Spleen (tissue), 11 donors: Measurements from ENCODE around the gene FAT4. TPM values are rescaled to one million over a fixed set of nuclear protein-coding genes. Genes with fewer than 3 reads are reported as not detected.
A peak's percentile ranks its signal among the peaks of the same experiment; 100 is the strongest.

Experiments
- DNase-seq: peaks from one replicate; pipeline ENCODE4 v3.0.0-alpha.2; 2020
- H3K27ac ChIP-seq, 8 donors: fragments of 200-600 bp; sonication (generic) in 7 of 8; 1 replicate in 4 of 8; 2 replicates in 4 of 8; pipeline versions ENCODE4 v1.5.0 to v1.8.0; 2016 to 2021; ENCODE audit warnings: inconsistent platforms in 4 of 8, mild to moderate bottlenecking in 4 of 8, moderate library complexity in 1 of 8
- H3K27me3 ChIP-seq, 7 donors: fragments of 200-600 bp; sonication (generic) in 6 of 7; replicated peaks in 1 of 7; 1 replicate in 4 of 7; 2 replicates in 3 of 7; pipeline versions ENCODE4 v1.5.0 to v1.8.0; 2016 to 2021; ENCODE audit warnings: inconsistent platforms in 3 of 7, mild to moderate bottlenecking in 1 of 7
- H3K36me3 ChIP-seq, 6 donors: fragments of 200-600 bp; sonication (generic) in 5 of 6; 1 replicate in 4 of 6; 2 replicates in 2 of 6; pipeline versions ENCODE4 v1.5.0 to v1.8.0; 2016 to 2021; ENCODE audit warnings: inconsistent platforms in 2 of 6
- H3K4me1 ChIP-seq, 6 donors: fragments of 200-600 bp; sonication (generic) in 5 of 6; 1 replicate in 3 of 6; 2 replicates in 3 of 6; pipeline versions ENCODE4 v1.5.0 to v1.8.0; 2016 to 2021; ENCODE audit warnings: inconsistent platforms in 3 of 6
- H3K4me3 ChIP-seq, 8 donors: fragments of 200-600 bp; sonication (generic) in 7 of 8; 1 replicate in 4 of 8; 2 replicates in 4 of 8; pipeline versions ENCODE4 v1.5.0 to v1.8.0; 2016 to 2021; ENCODE audit warnings: inconsistent platforms in 4 of 8, mild to moderate bottlenecking in 4 of 8, moderate library complexity in 2 of 8
- H3K9me3 ChIP-seq, 8 donors: fragments of 200-600 bp; sonication (generic) in 7 of 8; 1 replicate in 4 of 8; 2 replicates in 4 of 8; pipeline versions ENCODE4 v1.5.0 to v1.8.0; 2016 to 2021; ENCODE audit warnings: inconsistent platforms in 4 of 8
- CTCF ChIP-seq, 11 experiments: fragments of 200-600 bp in 7 of 11; fragments of 450-650 bp in 4 of 11; sonication (generic) in 4 of 11; IDR thresholded peaks in 8 of 11; conservative IDR thresholded peaks in 3 of 11; 1 replicate in 7 of 11; 2 replicates in 4 of 11; pipeline versions ENCODE4 v1.4.0 to v1.8.0; 2016 to 2021; ENCODE audit warnings: antibody characterized with exemption in 11 of 11, inconsistent platforms in 4 of 11, mild to moderate bottlenecking in 1 of 11
- POLR2A ChIP-seq, 3 donors: fragments of 450-650 bp; IDR thresholded peaks; one replicate each; pipeline ENCODE4 v1.5.1; 2017; ENCODE audit warnings: antibody characterized with exemption in 3 of 3, mild to moderate bottlenecking in 1 of 3
- POLR2AphosphoS5 ChIP-seq, 3 donors: sonication (generic); formaldehyde crosslinking; IDR thresholded peaks; one replicate each; pipeline ENCODE4 v1.5.1; 2017; ENCODE audit warnings: antibody characterized with exemption in 3 of 3
- WGBS, 5 donors: extraction: QIAGEN DNeasy Blood & Tissue Kit in 3 of 5; methylation state at CpG; one replicate each; pipeline versions ENCODE4 v1.1.5 to v1.1.7; 2013 to 2018; 5-methylcytosine and 5-hydroxymethylcytosine counted together
- intact Hi-C: fragments of 100-400 bp; cut with DNase I; formaldehyde crosslinking; loops from one replicate; pipeline ENCODE4 v1.15.0; 2023; ENCODE audit warnings: low total_unique reads
- polyA plus RNA-seq, 3 donors: library from polyadenylated mRNA; stranded (reverse); fragments of 200-250 nt; gene quantifications; one replicate each; pipeline ENCODE4 v1.2.1, GENCODE V29; 2013
- total RNA-seq, 7 donors: library from RNA; depleted of rRNA in 3 of 7; stranded (reverse); fragments of >200 nt in 3 of 7; fragmentation: NEBNext Ultra II Directional in 4 of 7; extraction: Animal tissue kit (Norgen Biotek cat#: 25700) in 4 of 7; gene quantifications; one replicate each; pipeline versions ENCODE4 v1.1.0 to v1.2.1, GENCODE V29; 2016 to 2021
- donor health status: healthy with polysubstance abuse.
- donor health status: DM: no; HTN: no; CAD: no; lungs with moderate emphysema.
- donor health status: DM: no; HTN: no; CAD: no.
- donor health status: Bipolar disorder and iron deficiency.
- donor health status: healthy.
- donor health status: DM: no; HTN: no; CAD: no.
- donor health status: DM: yes; HTN: yes; CAD: no.

The FAT4 gene
- total and polyA plus RNA-seq, 10 donors: 0.24 to 41.2 (median 18.2) TPM

DNA sequence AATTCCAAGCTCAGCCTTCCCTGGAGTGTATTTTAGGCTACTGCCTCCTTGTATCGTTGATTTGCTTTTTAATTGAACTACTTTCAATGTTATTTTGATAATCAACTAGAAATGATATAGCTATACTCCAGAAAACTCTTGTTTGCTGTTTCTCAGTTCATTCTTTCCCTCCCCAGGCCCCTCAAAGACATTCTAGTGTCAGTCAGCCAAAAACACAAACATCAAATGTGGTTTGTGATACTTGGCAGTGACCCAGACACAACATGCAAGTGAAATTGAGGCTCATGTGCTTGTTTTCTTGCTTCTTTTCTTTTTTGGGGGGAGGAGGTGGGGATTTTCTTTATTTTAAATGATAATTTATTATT lies 7.6 kb downstream of the FAT4 start:
- H3K4me3 ChIP-seq: peak overlapping the region in 4 of 8 donors; percentile 3 to 40 (median 14)
- no peak for DNase-seq
- peaks cover 0 to 16% (median 6%) of the 10 kb centered on the region in 7 donors for H3K27me3 ChIP-seq
- H3K9me3 ChIP-seq: no peaks in the 10 kb centered on the region
- no peak for TF ChIP-seq POLR2AphosphoS5 (IDR thresholded peaks at IDR 0.05)
- TF ChIP-seq POLR2A (IDR thresholded peaks at IDR 0.05): no peak
- no peak for TF ChIP-seq CTCF (IDR thresholded peaks at IDR 0.05 in 8 of 11, conservative IDR thresholded peaks at IDR 0.05 in 3 of 11)
- 34 to 60% (median 52%) methylated on average over 1 of the region's 1 CpG for WGBS, 5 donors
- no peaks in the 10 kb centered on the region for H3K36me3 ChIP-seq
- peak overlapping the region in 7 of 8 donors; percentile 23 to 68 (median 66) for H3K27ac ChIP-seq
- peaks cover 0 to 34% (median 4%) of the 10 kb centered on the region in 6 donors for H3K4me1 ChIP-seq
- intact Hi-C loops: no loop called here

GRCh38 chr4:125323654-125324053 lies 8.9 kb downstream of the FAT4 start:
- peaks cover 0 to 23% (median 0%) of the 10 kb centered on the region in 6 donors for H3K4me1 ChIP-seq
- H3K36me3 ChIP-seq: no peaks in the 10 kb centered on the region
- peak overlapping the region in 6 of 8 donors; percentile 9 to 68 (median 54) for H3K27ac ChIP-seq
- H3K4me3 ChIP-seq: peak overlapping the region in 2 of 8 donors; percentile 21 to 40
- intact Hi-C loops: no loop called here
- WGBS, 5 donors: 46 to 75% (median 69%) methylated on average over 3 of the region's 3 CpGs
- TF ChIP-seq POLR2A (IDR thresholded peaks at IDR 0.05): no peak
- TF ChIP-seq CTCF (IDR thresholded peaks at IDR 0.05 in 8 of 11, conservative IDR thresholded peaks at IDR 0.05 in 3 of 11): no peak
- no peak for TF ChIP-seq POLR2AphosphoS5 (IDR thresholded peaks at IDR 0.05)
- no peak for DNase-seq
- H3K9me3 ChIP-seq: no peaks in the 10 kb centered on the region
- H3K27me3 ChIP-seq: peaks cover 0 to 3% (median 0%) of the 10 kb centered on the region in 7 donors

DNA sequence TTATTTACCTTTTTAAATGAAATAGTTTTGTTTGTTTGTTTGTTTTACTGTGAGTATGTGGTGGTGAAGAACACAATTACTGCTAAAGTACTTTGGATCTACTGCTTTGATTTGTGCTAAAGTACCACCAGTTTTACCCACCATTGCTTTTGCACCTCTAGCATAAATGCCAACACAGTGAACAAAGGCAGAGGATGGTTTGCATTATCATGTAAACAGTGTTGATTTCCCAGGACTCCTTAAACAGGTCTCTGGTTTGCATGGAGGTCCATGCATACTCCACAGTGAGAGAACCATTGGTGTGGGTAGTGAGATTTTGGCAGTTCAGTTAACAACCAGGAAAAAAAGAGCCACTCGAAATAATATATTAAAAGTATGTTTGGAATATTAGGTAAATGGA lies 11.0 kb downstream of the FAT4 start:
- Histone ChIP-seq H3K9me3 (no peaks in the 10 kb centered on the region), H3K4me1 (peaks cover 0 to 17% (median 0%) of the 10 kb centered on the region in 6 donors), H3K27me3 (no peaks in the 10 kb centered on the region), H3K4me3 (no peak overlapping the region), H3K36me3 (no peaks in the 10 kb centered on the region), H3K27ac (no peak overlapping the region)
- WGBS, 5 donors: 81 to 94% (median 85%) methylated on average over 1 of the region's 1 CpG
- intact Hi-C loops: no loop called here
- no peak for TF ChIP-seq POLR2A (IDR thresholded peaks at IDR 0.05)
- TF ChIP-seq POLR2AphosphoS5 (IDR thresholded peaks at IDR 0.05): no peak
- TF ChIP-seq CTCF (IDR thresholded peaks at IDR 0.05 in 8 of 11, conservative IDR thresholded peaks at IDR 0.05 in 3 of 11): no peak
- no peak for DNase-seq

DNA sequence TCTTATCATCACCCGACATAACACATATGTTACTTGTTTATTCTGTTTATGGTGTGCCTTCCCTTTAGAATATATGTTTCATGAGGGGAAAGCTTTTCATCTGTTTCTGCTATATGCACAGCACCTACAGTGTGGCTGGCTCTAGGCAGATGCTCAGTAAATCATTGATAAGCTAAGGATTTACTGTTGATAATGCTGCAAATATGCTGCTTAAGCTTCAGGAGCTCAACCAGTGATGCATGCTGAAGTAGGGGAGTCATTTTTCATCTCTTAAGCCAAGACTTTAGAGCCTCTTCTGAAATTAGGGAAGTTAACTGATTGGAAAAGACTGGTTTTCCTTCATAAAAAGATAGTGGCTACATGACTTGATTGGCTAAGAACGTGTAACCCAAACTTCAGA lies 16.4 kb downstream of the FAT4 start:
- no peak for TF ChIP-seq POLR2A (IDR thresholded peaks at IDR 0.05)
- no peak for TF ChIP-seq POLR2AphosphoS5 (IDR thresholded peaks at IDR 0.05)
- no peak for TF ChIP-seq CTCF (IDR thresholded peaks at IDR 0.05 in 8 of 11, conservative IDR thresholded peaks at IDR 0.05 in 3 of 11)
- intact Hi-C loops: no loop called here
- H3K9me3 ChIP-seq: no peaks in the 10 kb centered on the region
- no peaks in the 10 kb centered on the region for H3K27me3 ChIP-seq
- H3K4me3 ChIP-seq: no peak overlapping the region
- no peak for DNase-seq
- WGBS, 5 donors: 83 to 97% (median 85%) methylated on average over 2 of the region's 2 CpGs
- peaks cover 0 to 8% (median 0%) of the 10 kb centered on the region in 6 donors for H3K4me1 ChIP-seq
- H3K36me3 ChIP-seq: no peaks in the 10 kb centered on the region
- H3K27ac ChIP-seq: no peak overlapping the region
